Daoy (cell line): ENCODE results near the gene TTC4. TPM values are rescaled to one million over a fixed set of nuclear protein-coding genes. Genes with fewer than 3 reads are reported as not detected.

Experiments used
- DNase-seq: peaks from one replicate; pipeline ENCODE4 v3.0.0-alpha.2; 2015; ENCODE audit warnings: low read depth
- total RNA-seq: library from RNA; depleted of rRNA; stranded (reverse); fragments of >200 nt; shearing (Covaris generic); gene quantifications from 2 replicates; pipeline ENCODE4 v1.2.3, GENCODE V29; 2014; rRNA removed

Gene TTC4
- 64.8 and 75.8 TPM in 2 replicates for total RNA-seq

- peak; percentile 92 for DNase-seq
Observed at GRCh38 chr1:54715493-54716298, at the start of gene TTC4. TSS of gene TTC4 (plus strand) at chr1:54715861. CDS start at chr1:54715909, 48 bp downstream.

- no peak for DNase-seq
Observed at GRCh38 chr1:54666333-54666732, 49.3 kb upstream of the TTC4 start.

- no peak for DNase-seq
Observed at GRCh38 chr1:54667797-54668196, 47.9 kb upstream of the TTC4 start.

- no peak for DNase-seq
Observed at GRCh38 chr1:54668567-54668966, 47.1 kb upstream of the TTC4 start.

- DNase-seq, result peak; percentile 61
Observed at GRCh38 chr1:54671985-54672608, 43.6 kb upstream of the TTC4 start.

GRCh38 chr1:54678776-54679643 lies 36.7 kb upstream of the TTC4 start:
- no peak for DNase-seq

GRCh38 chr1:54679706-54680105 lies 36.0 kb upstream of the TTC4 start:
- no peak for DNase-seq

GRCh38 chr1:54680387-54680786 lies 35.3 kb upstream of the TTC4 start:
- DNase-seq, result no peak

GRCh38 chr1:54681358-54681757 lies 34.3 kb upstream of the TTC4 start:
- no peak for DNase-seq

- no peak for DNase-seq
Observed at GRCh38 chr1:54683453-54683852, 32.2 kb upstream of the TTC4 start.

- DNase-seq, result no peak
Observed at GRCh38 chr1:54685335-54685905, 30.2 kb upstream of the TTC4 start.

GRCh38 chr1:54686155-54686554 lies 29.5 kb upstream of the TTC4 start:
- DNase-seq, result no peak

GRCh38 chr1:54694771-54695170 lies 20.9 kb upstream of the TTC4 start:
- no peak for DNase-seq

- no peak for DNase-seq
Observed at GRCh38 chr1:54695221-54695620, 20.4 kb upstream of the TTC4 start.

- no peak for DNase-seq
Observed at GRCh38 chr1:54695764-54696163, 19.9 kb upstream of the TTC4 start.

- no peak for DNase-seq
Observed at GRCh38 chr1:54696262-54696661, 19.4 kb upstream of the TTC4 start.

GRCh38 chr1:54697896-54698295 lies 17.8 kb upstream of the TTC4 start:
- no peak for DNase-seq

GRCh38 chr1:54698346-54698745 lies 17.3 kb upstream of the TTC4 start:
- no peak for DNase-seq

GRCh38 chr1:54699936-54700525 lies 15.6 kb upstream of the TTC4 start:
- no peak for DNase-seq

- DNase-seq, result no peak
Observed at GRCh38 chr1:54701066-54701465, 14.6 kb upstream of the TTC4 start.

- DNase-seq, result no peak
Observed at GRCh38 chr1:54701996-54702395, 13.7 kb upstream of the TTC4 start.

GRCh38 chr1:54703471-54703870 lies 12.2 kb upstream of the TTC4 start:
- DNase-seq, result no peak
